Aortic smooth muscle cell (primary cell): ENCODE data around the gene PAPPA. TPM values are rescaled to one million over a fixed set of nuclear protein-coding genes. Genes with fewer than 3 reads are reported as not detected.

Experiments used
- total RNA-seq: library from RNA; depleted of rRNA; stranded (reverse); fragments of >200 nt; gene quantifications from 2 replicates; pipeline ENCODE4 v1.2.3, GENCODE V29; 2014

Gene PAPPA, protein sequence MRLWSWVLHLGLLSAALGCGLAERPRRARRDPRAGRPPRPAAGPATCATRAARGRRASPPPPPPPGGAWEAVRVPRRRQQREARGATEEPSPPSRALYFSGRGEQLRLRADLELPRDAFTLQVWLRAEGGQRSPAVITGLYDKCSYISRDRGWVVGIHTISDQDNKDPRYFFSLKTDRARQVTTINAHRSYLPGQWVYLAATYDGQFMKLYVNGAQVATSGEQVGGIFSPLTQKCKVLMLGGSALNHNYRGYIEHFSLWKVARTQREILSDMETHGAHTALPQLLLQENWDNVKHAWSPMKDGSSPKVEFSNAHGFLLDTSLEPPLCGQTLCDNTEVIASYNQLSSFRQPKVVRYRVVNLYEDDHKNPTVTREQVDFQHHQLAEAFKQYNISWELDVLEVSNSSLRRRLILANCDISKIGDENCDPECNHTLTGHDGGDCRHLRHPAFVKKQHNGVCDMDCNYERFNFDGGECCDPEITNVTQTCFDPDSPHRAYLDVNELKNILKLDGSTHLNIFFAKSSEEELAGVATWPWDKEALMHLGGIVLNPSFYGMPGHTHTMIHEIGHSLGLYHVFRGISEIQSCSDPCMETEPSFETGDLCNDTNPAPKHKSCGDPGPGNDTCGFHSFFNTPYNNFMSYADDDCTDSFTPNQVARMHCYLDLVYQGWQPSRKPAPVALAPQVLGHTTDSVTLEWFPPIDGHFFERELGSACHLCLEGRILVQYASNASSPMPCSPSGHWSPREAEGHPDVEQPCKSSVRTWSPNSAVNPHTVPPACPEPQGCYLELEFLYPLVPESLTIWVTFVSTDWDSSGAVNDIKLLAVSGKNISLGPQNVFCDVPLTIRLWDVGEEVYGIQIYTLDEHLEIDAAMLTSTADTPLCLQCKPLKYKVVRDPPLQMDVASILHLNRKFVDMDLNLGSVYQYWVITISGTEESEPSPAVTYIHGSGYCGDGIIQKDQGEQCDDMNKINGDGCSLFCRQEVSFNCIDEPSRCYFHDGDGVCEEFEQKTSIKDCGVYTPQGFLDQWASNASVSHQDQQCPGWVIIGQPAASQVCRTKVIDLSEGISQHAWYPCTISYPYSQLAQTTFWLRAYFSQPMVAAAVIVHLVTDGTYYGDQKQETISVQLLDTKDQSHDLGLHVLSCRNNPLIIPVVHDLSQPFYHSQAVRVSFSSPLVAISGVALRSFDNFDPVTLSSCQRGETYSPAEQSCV (N-terminal part only)
- total RNA-seq: 8.6 and 21.9 TPM in 2 replicates

DNA sequence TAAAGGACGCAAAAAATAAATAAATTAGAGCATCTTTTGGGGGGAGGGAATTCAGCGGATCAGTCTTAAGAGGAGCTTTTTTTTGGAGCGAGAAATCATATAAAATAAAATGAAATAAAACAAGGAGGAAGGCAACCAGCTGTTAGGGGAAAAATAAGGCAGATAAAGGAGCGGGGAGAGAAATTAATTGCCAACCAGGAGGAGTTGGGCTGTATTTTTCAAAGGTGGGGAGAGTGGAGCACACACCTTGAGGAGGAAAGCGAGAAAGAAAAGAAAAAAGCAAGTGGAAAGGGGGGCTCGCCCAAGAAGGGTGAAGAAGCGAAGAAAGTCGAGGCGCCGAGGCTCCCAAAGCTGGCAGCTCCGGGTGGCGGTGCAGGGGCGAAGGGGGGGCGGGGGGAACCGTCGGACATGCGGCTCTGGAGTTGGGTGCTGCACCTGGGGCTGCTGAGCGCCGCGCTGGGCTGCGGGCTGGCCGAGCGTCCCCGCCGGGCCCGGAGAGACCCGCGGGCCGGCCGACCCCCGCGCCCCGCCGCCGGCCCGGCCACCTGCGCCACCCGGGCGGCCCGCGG is at the start of gene PAPPA:
PAPPA (plus strand) TSS at position 27 of the 569 bp plus-strand sequence; CDS start at position 409, 382 bp downstream.

